Smooth muscle cell (in vitro differentiated cells): ENCODE data around the gene KAZN. TPM values are rescaled to one million over a fixed set of nuclear protein-coding genes. Genes with fewer than 3 reads are reported as not detected.

ENCODE experiments used
- DNase-seq: peaks from one replicate; lab custom pipeline; 2025; ENCODE audit not compliant: unreplicated experiment; lab: John Stamatoyannopoulos, UW
- H2AFZ ChIP-seq: fragments of 200-600 bp; sonication (generic); 2 replicates; pipeline ENCODE4 v1.6.0; 2016; ENCODE audit warnings: antibody characterized with exemption, low read depth, mild to moderate bottlenecking
- H3F3A ChIP-seq: fragments of 200-600 bp; sonication (generic); 2 replicates; pipeline ENCODE4 v1.6.0; 2017; ENCODE audit warnings: antibody characterized with exemption, low read depth
- H3K27ac ChIP-seq: fragments of 200-600 bp; sonication (generic); 2 replicates; pipeline ENCODE4 v1.5.1; 2016; ENCODE audit warnings: low read depth, mild to moderate bottlenecking
- H3K27me3 ChIP-seq: fragments of 200-600 bp; sonication (generic); 2 replicates; pipeline ENCODE4 v1.6.1; 2016; ENCODE audit warnings: low read depth, mild to moderate bottlenecking
- H3K36me3 ChIP-seq: fragments of 200-600 bp; sonication (generic); 2 replicates; pipeline ENCODE4 v1.5.1; 2016; ENCODE audit warnings: low read depth
- H3K4me1 ChIP-seq: fragments of 200-600 bp; sonication (generic); 2 replicates; pipeline ENCODE4 v1.5.1; 2016; ENCODE audit warnings: low read depth
- H3K4me2 ChIP-seq: fragments of 200-600 bp; sonication (generic); 2 replicates; pipeline ENCODE4 v1.6.0; 2016; ENCODE audit warnings: mild to moderate bottlenecking
- H3K4me3 ChIP-seq: fragments of 200-600 bp; sonication (generic); 2 replicates; pipeline ENCODE4 v1.5.1; 2016; ENCODE audit warnings: mild to moderate bottlenecking
- H3K79me2 ChIP-seq: fragments of 200-600 bp; sonication (generic); 2 replicates; pipeline ENCODE4 v1.6.0; 2016; ENCODE audit warnings: low read depth, mild to moderate bottlenecking
- H3K9ac ChIP-seq: fragments of 200-600 bp; sonication (generic); 2 replicates; pipeline ENCODE4 v1.6.0; 2016; ENCODE audit warnings: low read depth
- H3K9me3 ChIP-seq: fragments of 200-600 bp; sonication (generic); replicated peaks from 2 replicates; pipeline ENCODE4 v1.5.1; 2016; ENCODE audit warnings: low read depth
- H4K20me1 ChIP-seq: fragments of 200-600 bp; sonication (generic); 2 replicates; pipeline ENCODE4 v1.6.0; 2016; ENCODE audit warnings: low read depth
- WGBS: methylation state at CpG from one replicate; pipeline ENCODE4 v1.1.7; 2016; ENCODE audit warnings: low lambda C conversion rate; 5-methylcytosine and 5-hydroxymethylcytosine counted together
- polyA plus RNA-seq: library from polyadenylated mRNA; unstranded; fragments of >200 nt; fragmentation: Nextera tagmentation; extraction: Ambion mirVana; gene quantifications from 2 replicates; pipeline ENCODE4 v1.2.1, GENCODE V29; 2016
- total RNA-seq: library from RNA; depleted of rRNA; stranded (reverse); fragments of >200 nt; gene quantifications from 2 replicates; pipeline ENCODE4 v1.2.3, GENCODE V29; 2014
- TF ChIP-seq, protein P1 (sequence below): fragments of 200-600 bp; sonication (generic); IDR thresholded peaks from 2 replicates; pipeline ENCODE4 v1.5.1; 2017; ENCODE audit warnings: borderline replicate concordance, mild to moderate bottlenecking, antibody characterized with exemption; ENCODE audit not compliant: insufficient read depth, poor library complexity, severe bottlenecking

Gene KAZN
- total and polyA plus RNA-seq, 2 experiments from 2014 or later, result 6.3 to 8.2 TPM

- no peak for DNase-seq
- WGBS, result 94% methylated on average over 9 of the region's 9 CpGs
- Histone ChIP-seq H3F3A (no peaks in the 10 kb centered on the region), H2AFZ (no peak overlapping the region), H3K9me3 (no peaks in the 10 kb centered on the region), H3K4me2 (no peak overlapping the region), H3K4me3 (no peak overlapping the region), H3K36me3 (no peaks in the 10 kb centered on the region), H3K9ac (no peak overlapping the region), H3K79me2 (no peaks in the 10 kb centered on the region), H3K4me1 (peaks cover 1% of the 10 kb centered on the region), H3K27ac (no peak overlapping the region), H3K27me3 (no peaks in the 10 kb centered on the region), H4K20me1 (no peaks in the 10 kb centered on the region)
- TF ChIP-seq, protein P1, sequence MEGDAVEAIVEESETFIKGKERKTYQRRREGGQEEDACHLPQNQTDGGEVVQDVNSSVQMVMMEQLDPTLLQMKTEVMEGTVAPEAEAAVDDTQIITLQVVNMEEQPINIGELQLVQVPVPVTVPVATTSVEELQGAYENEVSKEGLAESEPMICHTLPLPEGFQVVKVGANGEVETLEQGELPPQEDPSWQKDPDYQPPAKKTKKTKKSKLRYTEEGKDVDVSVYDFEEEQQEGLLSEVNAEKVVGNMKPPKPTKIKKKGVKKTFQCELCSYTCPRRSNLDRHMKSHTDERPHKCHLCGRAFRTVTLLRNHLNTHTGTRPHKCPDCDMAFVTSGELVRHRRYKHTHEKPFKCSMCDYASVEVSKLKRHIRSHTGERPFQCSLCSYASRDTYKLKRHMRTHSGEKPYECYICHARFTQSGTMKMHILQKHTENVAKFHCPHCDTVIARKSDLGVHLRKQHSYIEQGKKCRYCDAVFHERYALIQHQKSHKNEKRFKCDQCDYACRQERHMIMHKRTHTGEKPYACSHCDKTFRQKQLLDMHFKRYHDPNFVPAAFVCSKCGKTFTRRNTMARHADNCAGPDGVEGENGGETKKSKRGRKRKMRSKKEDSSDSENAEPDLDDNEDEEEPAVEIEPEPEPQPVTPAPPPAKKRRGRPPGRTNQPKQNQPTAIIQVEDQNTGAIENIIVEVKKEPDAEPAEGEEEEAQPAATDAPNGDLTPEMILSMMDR, result no peak
Observed at GRCh38 chr1:15016001-15016400, 417.5 kb downstream of the KAZN start.

- Histone ChIP-seq H3K4me2 (no peak overlapping the region), H3F3A (no peaks in the 10 kb centered on the region), H3K9ac (no peak overlapping the region), H3K9me3 (no peaks in the 10 kb centered on the region), H3K79me2 (no peaks in the 10 kb centered on the region), H3K4me3 (no peak overlapping the region), H3K4me1 (peaks cover 5% of the 10 kb centered on the region), H3K27ac (no peak overlapping the region), H3K36me3 (no peaks in the 10 kb centered on the region), H2AFZ (no peak overlapping the region), H3K27me3 (no peaks in the 10 kb centered on the region), H4K20me1 (no peaks in the 10 kb centered on the region)
- TF ChIP-seq, protein P1, result no peak
- DNase-seq, result no peak
- 96% methylated on average over 10 of the region's 10 CpGs for WGBS
Observed at GRCh38 chr1:15016526-15016925, 418.0 kb downstream of the KAZN start.

- Histone ChIP-seq H3K4me3 (no peak overlapping the region), H3K27ac (no peak overlapping the region)
Observed at GRCh38 chr1:15017120-15017519, 418.6 kb downstream of the KAZN start.

GRCh38 chr1:15018767-15019166 lies 420.3 kb downstream of the KAZN start:
- 88% methylated on average over 4 of the region's 4 CpGs for WGBS
- no peaks in the 10 kb centered on the region for H3K27me3 ChIP-seq

More at GRCh38 chr1:15017120-15017519, 418.6 kb downstream of the KAZN start:
- DNase-seq, result no peak
- no peaks in the 10 kb centered on the region for H3K79me2 ChIP-seq
- WGBS, result 69% methylated on average over 7 of the region's 7 CpGs
- H4K20me1 ChIP-seq, result no peaks in the 10 kb centered on the region
- H3F3A ChIP-seq, result no peaks in the 10 kb centered on the region
- TF ChIP-seq, protein P1, result no peak
- H3K9me3 ChIP-seq, result no peaks in the 10 kb centered on the region
- no peaks in the 10 kb centered on the region for H3K27me3 ChIP-seq
- no peaks in the 10 kb centered on the region for H3K36me3 ChIP-seq
- H3K9ac ChIP-seq, result no peak overlapping the region
- H3K4me2 ChIP-seq, result no peak overlapping the region
- no peak overlapping the region for H2AFZ ChIP-seq
- peaks cover 5% of the 10 kb centered on the region for H3K4me1 ChIP-seq

More at GRCh38 chr1:15018767-15019166, 420.3 kb downstream of the KAZN start:
- Histone ChIP-seq H3K79me2 (no peaks in the 10 kb centered on the region), H3K9ac (no peak overlapping the region), H3K36me3 (no peaks in the 10 kb centered on the region), H2AFZ (no peak overlapping the region), H3K27ac (no peak overlapping the region), H4K20me1 (no peaks in the 10 kb centered on the region), H3K4me3 (no peak overlapping the region), H3F3A (no peaks in the 10 kb centered on the region), H3K9me3 (no peaks in the 10 kb centered on the region), H3K4me2 (no peak overlapping the region), H3K4me1 (peaks cover 5% of the 10 kb centered on the region)
- TF ChIP-seq, protein P1, result no peak
- no peak for DNase-seq
